Esophagus squamous epithelium (tissue), 5 donors: Measurements from ENCODE around the gene PTPRN2. TPM values are rescaled to one million over a fixed set of nuclear protein-coding genes. Genes with fewer than 3 reads are reported as not detected.

Experiments used
- DNase-seq: peaks from one replicate; lab custom pipeline; 2025; lab: John Stamatoyannopoulos, UW
- H3K27ac ChIP-seq, 4 donors: fragments of 200-600 bp; sonication (generic); one replicate each; pipeline ENCODE4 v1.5.1; 2016 to 2019; ENCODE audit warnings: mild to moderate bottlenecking in 1 of 4
- H3K27me3 ChIP-seq, 4 donors: fragments of 200-600 bp; sonication (generic); 1 replicate in 3 of 4; 2 replicates in 1 of 4; pipeline versions ENCODE4 v1.5.1 to v1.6.0; 2017 to 2021; ENCODE audit warnings: antibody characterized with exemption in 1 of 4
- H3K36me3 ChIP-seq, 3 donors: fragments of 200-600 bp; sonication (generic); one replicate each; pipeline ENCODE4 v1.5.1; 2016 to 2019
- H3K4me1 ChIP-seq, 3 donors: fragments of 200-600 bp; sonication (generic); one replicate each; pipeline ENCODE4 v1.5.1; 2017 to 2019
- H3K4me3 ChIP-seq, 4 donors: fragments of 200-600 bp; sonication (generic); 1 replicate in 3 of 4; 2 replicates in 1 of 4; pipeline ENCODE4 v1.5.1; 2016 to 2019; ENCODE audit warnings: mild to moderate bottlenecking in 2 of 4, moderate library complexity in 1 of 4
- H3K9me3 ChIP-seq, 3 donors: fragments of 200-600 bp; sonication (generic); one replicate each; pipeline ENCODE4 v1.5.1; 2016 to 2019
- POLR2A ChIP-seq, 4 donors: fragments of 450-650 bp; IDR thresholded peaks; one replicate each; pipeline ENCODE4 v1.6.1; 2017; ENCODE audit warnings: antibody characterized with exemption in 4 of 4, mild to moderate bottlenecking in 4 of 4, moderate library complexity in 3 of 4
- WGBS, 2 donors: methylation state at CpG; one replicate each; pipeline ENCODE4 v1.1.5; 2018; 5-methylcytosine and 5-hydroxymethylcytosine counted together
- intact Hi-C: fragments of 100-400 bp; cut with DNase I; formaldehyde crosslinking; loops from one replicate; pipeline ENCODE4 v1.15.0; 2022
- total RNA-seq, 4 donors: library from RNA; depleted of rRNA; stranded (reverse); fragments of >200 nt; gene quantifications; one replicate each; pipeline ENCODE4 v1.1.0, GENCODE V29; 2016
- TF ChIP-seq, protein P1 (sequence below), 6 experiments: fragments of 450-650 bp in 4 of 6; fragments of 200-600 bp in 2 of 6; sonication (generic) in 2 of 6; IDR thresholded peaks; one replicate each; pipeline ENCODE4 v1.5.1; 2016 to 2019; ENCODE audit warnings: antibody characterized with exemption in 6 of 6, mild to moderate bottlenecking in 4 of 6, moderate library complexity in 4 of 6
- donor health status: DM: yes; HTN: yes; CAD: no.

Gene PTPRN2
- total RNA-seq, 4 donors from 2014 or later: 0.38 to 2.7 (median 1.0) TPM

DNA sequence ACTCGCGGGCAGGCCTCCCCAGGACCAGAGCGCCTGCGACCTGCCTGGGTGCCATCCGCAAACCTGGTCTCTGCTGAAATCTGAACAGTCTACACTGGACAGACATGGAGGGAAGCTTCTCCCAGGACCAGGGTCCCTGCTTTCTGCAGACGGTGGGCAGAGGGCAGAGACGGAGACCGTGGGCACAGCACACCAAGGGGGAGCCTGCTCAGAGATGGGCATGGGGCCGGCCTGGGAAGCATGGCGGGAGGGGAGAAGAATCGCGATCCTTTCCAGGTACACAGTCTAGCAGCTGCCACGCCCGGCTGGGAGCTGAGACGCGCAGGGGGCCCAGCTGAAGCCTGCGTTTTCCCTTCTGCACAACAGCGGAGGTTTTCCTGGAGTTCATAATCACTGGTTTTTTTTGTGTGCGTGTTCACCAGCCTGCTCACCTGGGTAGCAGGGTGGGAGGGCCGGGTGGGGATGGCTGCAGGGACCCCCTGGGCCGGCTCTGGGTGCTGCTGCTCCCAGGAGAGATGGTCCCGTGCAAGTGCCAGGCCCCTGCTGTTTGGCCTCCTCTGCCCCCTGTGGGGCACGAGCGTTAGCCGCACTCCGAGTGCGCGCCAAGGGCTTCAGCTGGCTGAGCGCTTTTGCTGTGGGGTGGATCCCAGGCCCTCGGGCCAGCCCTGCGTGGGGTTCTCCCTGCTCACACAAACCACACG lies 802.0 kb downstream of the PTPRN2 start:
- Histone ChIP-seq H3K27me3 (no peaks in the 10 kb centered on the region), H3K36me3 (no peaks in the 10 kb centered on the region), H3K27ac (no peak overlapping the region), H3K4me3 (no peak overlapping the region), H3K9me3 (no peaks in the 10 kb centered on the region), H3K4me1 (no peaks in the 10 kb centered on the region)
- intact Hi-C loops: no loop called here
- 100% methylated on average over 1 of the region's 32 CpGs; no CpG with 5 or more reads in 1 of the 2 donors for WGBS, 2 donors
- no peak for DNase-seq
- no peak for TF ChIP-seq POLR2A (IDR thresholded peaks at IDR 0.05)
- TF ChIP-seq, protein P1, sequence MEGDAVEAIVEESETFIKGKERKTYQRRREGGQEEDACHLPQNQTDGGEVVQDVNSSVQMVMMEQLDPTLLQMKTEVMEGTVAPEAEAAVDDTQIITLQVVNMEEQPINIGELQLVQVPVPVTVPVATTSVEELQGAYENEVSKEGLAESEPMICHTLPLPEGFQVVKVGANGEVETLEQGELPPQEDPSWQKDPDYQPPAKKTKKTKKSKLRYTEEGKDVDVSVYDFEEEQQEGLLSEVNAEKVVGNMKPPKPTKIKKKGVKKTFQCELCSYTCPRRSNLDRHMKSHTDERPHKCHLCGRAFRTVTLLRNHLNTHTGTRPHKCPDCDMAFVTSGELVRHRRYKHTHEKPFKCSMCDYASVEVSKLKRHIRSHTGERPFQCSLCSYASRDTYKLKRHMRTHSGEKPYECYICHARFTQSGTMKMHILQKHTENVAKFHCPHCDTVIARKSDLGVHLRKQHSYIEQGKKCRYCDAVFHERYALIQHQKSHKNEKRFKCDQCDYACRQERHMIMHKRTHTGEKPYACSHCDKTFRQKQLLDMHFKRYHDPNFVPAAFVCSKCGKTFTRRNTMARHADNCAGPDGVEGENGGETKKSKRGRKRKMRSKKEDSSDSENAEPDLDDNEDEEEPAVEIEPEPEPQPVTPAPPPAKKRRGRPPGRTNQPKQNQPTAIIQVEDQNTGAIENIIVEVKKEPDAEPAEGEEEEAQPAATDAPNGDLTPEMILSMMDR (IDR thresholded peaks at IDR 0.05): no peak

DNA sequence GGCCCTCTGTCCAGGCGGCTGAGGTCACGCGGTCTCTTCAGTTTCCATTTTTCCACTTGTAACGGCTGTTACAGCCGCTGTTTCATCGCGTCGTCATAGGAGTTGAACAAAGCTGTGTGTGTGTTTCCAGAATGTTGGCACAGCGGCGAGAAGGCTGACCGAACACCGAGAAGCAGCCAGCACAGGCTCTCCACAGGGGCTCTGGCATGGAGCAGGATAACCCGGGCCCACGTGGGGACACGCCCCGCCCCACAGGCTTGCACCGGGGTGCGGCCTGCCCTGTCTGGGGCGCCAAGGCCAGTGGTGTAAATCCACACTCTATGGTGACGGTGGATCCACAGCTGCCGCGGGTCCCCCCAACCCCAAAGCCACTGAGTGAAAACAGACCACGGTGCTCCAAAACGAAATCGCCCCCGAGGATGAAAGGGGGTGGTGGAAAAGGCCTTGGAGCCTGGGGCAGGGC lies 802.6 kb downstream of the PTPRN2 start:
- no peak overlapping the region for H3K4me3 ChIP-seq
- DNase-seq: no peak
- no peaks in the 10 kb centered on the region for H3K9me3 ChIP-seq
- H3K27ac ChIP-seq: no peak overlapping the region
- H3K4me1 ChIP-seq: no peaks in the 10 kb centered on the region
- intact Hi-C loops: no loop called here
- H3K36me3 ChIP-seq: no peaks in the 10 kb centered on the region
- WGBS, 2 donors: 85 to 89% methylated on average over 3 to 13 of the region's 26 CpGs
- H3K27me3 ChIP-seq: no peaks in the 10 kb centered on the region
- TF ChIP-seq POLR2A (IDR thresholded peaks at IDR 0.05): no peak
- TF ChIP-seq, protein P1 (IDR thresholded peaks at IDR 0.05): no peak

DNA sequence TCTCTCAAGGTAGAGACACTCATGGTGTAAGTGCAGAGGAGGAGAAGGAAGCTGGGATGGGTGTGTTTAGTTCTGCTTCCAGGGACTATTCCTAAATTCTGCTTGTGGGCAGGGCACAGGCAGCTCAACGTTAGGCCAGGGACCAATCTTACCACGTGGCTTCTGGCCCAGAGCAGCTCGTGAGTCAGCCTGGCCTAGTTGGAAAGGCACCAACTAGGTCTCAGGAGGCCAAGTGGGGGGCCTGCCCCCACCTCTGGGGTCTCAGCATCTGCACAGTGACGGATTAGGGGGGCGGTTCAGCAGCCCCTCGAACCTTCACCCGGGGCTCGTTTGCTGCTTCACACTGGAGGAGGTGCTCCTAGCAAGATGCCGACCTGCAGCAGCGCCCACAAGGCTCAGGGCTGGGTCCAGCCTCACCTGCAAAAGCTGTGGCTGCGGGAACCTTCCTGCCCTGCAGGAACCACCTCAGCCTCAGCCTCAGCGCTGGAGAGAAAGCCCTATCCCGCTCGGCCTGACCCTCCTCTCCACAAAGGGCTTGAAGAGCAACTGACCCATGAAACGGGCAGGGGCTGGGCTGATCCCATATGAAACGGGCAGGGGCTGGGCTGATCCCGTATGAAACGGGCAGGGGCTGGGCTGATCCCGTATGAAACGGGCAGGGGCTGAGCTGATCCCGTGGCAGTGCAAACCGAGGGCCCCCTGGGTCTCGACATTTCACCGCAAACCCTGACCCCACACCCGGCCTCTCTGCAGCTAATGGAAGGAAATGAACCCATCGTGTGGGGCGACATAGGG lies 803.4 kb downstream of the PTPRN2 start:
- H3K36me3 ChIP-seq: no peaks in the 10 kb centered on the region
- H3K27me3 ChIP-seq: no peaks in the 10 kb centered on the region
- TF ChIP-seq POLR2A (IDR thresholded peaks at IDR 0.05): no peak
- TF ChIP-seq, protein P1 (IDR thresholded peaks at IDR 0.05): no peak
- no peak overlapping the region for H3K27ac ChIP-seq
- no peak for DNase-seq
- 18 to 77% methylated on average over 3 to 10 of the region's 27 CpGs for WGBS, 2 donors
- no peaks in the 10 kb centered on the region for H3K9me3 ChIP-seq
- no peaks in the 10 kb centered on the region for H3K4me1 ChIP-seq
- no peak overlapping the region for H3K4me3 ChIP-seq
- intact Hi-C loops: no loop called here

DNA sequence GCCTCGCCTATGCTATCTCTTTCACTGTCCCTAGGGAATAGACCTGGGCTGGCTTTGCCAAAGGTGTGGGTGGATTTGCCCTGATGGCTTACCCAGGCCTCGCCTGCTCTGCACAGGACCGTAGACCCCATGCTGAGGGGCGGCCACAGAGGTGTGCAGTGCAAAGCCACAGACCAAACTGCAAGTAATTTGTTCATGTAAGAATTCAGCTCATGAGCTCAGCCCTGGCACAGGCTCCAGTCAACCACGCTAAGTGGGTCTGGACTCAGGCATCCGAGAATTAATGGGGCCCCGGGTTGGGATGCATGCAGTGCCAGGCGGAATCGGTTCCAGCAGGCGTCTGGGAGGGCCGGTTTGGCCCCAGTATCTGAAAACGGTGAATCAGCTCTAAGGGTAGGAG lies 805.6 kb downstream of the PTPRN2 start:
- Histone ChIP-seq H3K9me3 (no peaks in the 10 kb centered on the region), H3K4me3 (no peak overlapping the region), H3K4me1 (no peaks in the 10 kb centered on the region), H3K27ac (no peak overlapping the region), H3K36me3 (no peaks in the 10 kb centered on the region), H3K27me3 (peaks cover 0 to 4% (median 0%) of the 10 kb centered on the region in 4 donors)
- WGBS, 2 donors: 67 to 75% methylated on average over 1 to 4 of the region's 12 CpGs
- intact Hi-C loops: no loop called here
- TF ChIP-seq POLR2A (IDR thresholded peaks at IDR 0.05): no peak
- TF ChIP-seq, protein P1 (IDR thresholded peaks at IDR 0.05): no peak
- DNase-seq: no peak

DNA sequence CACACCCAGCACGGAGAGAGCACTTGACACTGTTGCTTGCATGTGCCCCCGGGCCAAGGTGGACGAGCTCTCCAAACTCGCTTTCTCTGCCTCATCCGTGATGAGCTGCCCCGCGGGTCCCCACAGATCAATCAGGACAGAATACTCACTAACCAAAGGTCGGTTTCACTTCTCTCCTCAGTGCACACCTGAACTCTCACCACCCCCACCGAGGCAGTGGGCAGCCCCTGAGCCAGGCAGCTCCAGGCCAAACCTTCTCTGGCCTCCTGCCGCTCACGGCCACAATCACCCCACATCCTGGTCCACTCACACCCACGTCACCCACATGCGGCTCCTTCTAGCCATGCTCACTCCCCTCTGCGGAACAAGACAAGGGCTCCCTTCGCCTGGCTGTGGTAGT lies 806.9 kb downstream of the PTPRN2 start:
- H3K27ac ChIP-seq: no peak overlapping the region
- H3K9me3 ChIP-seq: no peaks in the 10 kb centered on the region
- H3K4me1 ChIP-seq: no peaks in the 10 kb centered on the region
- intact Hi-C loops: no loop called here
- H3K36me3 ChIP-seq: no peaks in the 10 kb centered on the region
- peaks cover 0 to 8% (median 0%) of the 10 kb centered on the region in 4 donors for H3K27me3 ChIP-seq
- DNase-seq: no peak
- H3K4me3 ChIP-seq: no peak overlapping the region
- TF ChIP-seq POLR2A (IDR thresholded peaks at IDR 0.05): no peak
- TF ChIP-seq, protein P1 (IDR thresholded peaks at IDR 0.05): no peak
- WGBS, 2 donors: 89 to 92% methylated on average over 9 to 12 of the region's 15 CpGs
